PC-9 (cell line): ENCODE data around the gene MRPS34. TPM values are rescaled to one million over a fixed set of nuclear protein-coding genes. Genes with fewer than 3 reads are reported as not detected.

Experiments
- BruUV-seq: library from RNA; stranded (reverse); fragments of 400-500 nt; replicated peaks from 2 replicates; lab custom pipeline; 2021; lab: Mats Ljungman, UMichigan
- CTCF ChIA-PET: fragments of 300-600 bp; sonication (Branson Sonifier 250); formaldehyde crosslinking; loops from one replicate; lab custom pipeline; 2022; ENCODE audit warnings: antibody characterized with exemption; lab: Charles Lee
- POLR2A ChIA-PET: fragments of 300-600 bp; sonication (Branson Sonifier 250); formaldehyde crosslinking; loops from one replicate; lab custom pipeline; 2022; ENCODE audit warnings: antibody characterized with exemption; ENCODE audit not compliant: unreplicated experiment; lab: Charles Lee
- DNase-seq, 2 experiments: peaks; one replicate each; pipeline versions ENCODE4 v3.0.0 to v3.0.0-alpha.2; 2015 to 2022; ENCODE audit warnings: mixed read lengths in 1 of 2
- H2AFZ ChIP-seq: fragments of 200-600 bp; sonication (generic); 2 replicates; pipeline ENCODE4 v1.8.1; 2017; ENCODE audit warnings: antibody characterized with exemption
- H3F3A ChIP-seq: fragments of 200-600 bp; sonication (generic); 2 replicates; pipeline ENCODE4 v1.8.1; 2017; ENCODE audit warnings: antibody characterized with exemption, mild to moderate bottlenecking, low read depth; ENCODE audit not compliant: insufficient read depth
- H3K27ac ChIP-seq: fragments of 200-600 bp; sonication (generic); 2 replicates; pipeline ENCODE4 v1.6.1; 2016; ENCODE audit warnings: mixed run types
- H3K27me3 ChIP-seq: fragments of 200-600 bp; sonication (generic); 2 replicates; pipeline ENCODE4 v1.6.1; 2016; ENCODE audit warnings: low read depth, mixed run types; ENCODE audit not compliant: insufficient read depth
- H3K36me3 ChIP-seq: fragments of 200-600 bp; sonication (generic); 2 replicates; pipeline ENCODE4 v1.6.1; 2016; ENCODE audit warnings: low read depth, mixed run types
- H3K4me1 ChIP-seq: fragments of 200-600 bp; sonication (generic); replicated peaks from 2 replicates; pipeline ENCODE4 v1.6.1; 2016; ENCODE audit warnings: mixed run types; ENCODE audit not compliant: insufficient read depth
- H3K4me2 ChIP-seq: fragments of 200-600 bp; sonication (generic); 2 replicates; pipeline ENCODE4 v1.6.1; 2017; ENCODE audit warnings: mixed run types
- H3K4me3 ChIP-seq: fragments of 200-600 bp; sonication (generic); 2 replicates; pipeline ENCODE4 v1.6.1; 2016; ENCODE audit warnings: mixed run types
- H3K79me2 ChIP-seq: fragments of 200-600 bp; sonication (generic); 2 replicates; pipeline ENCODE4 v1.6.1; 2017; ENCODE audit warnings: low read depth, mixed run types
- H3K9me2 ChIP-seq: fragments of 200-600 bp; sonication (generic); 2 replicates; pipeline ENCODE4 v1.8.1; 2017; ENCODE audit warnings: mild to moderate bottlenecking; ENCODE audit not compliant: insufficient read depth
- H3K9me3 ChIP-seq: fragments of 200-600 bp; sonication (generic); 2 replicates; pipeline ENCODE4 v1.8.1; 2016; ENCODE audit warnings: low read depth; ENCODE audit not compliant: insufficient read depth
- H4K20me1 ChIP-seq: fragments of 200-600 bp; sonication (generic); 2 replicates; pipeline ENCODE4 v1.8.1; 2017; ENCODE audit not compliant: insufficient read depth
- CTCF ChIP-seq: fragments of 200-600 bp; sonication (generic); conservative IDR thresholded peaks from 2 replicates; pipeline ENCODE4 v1.6.1; 2017; ENCODE audit warnings: mixed run types, antibody characterized with exemption, mild to moderate bottlenecking, moderate library complexity
- EZH2 ChIP-seq: fragments of 200-600 bp; sonication (generic); IDR thresholded peaks from 2 replicates; pipeline ENCODE4 v1.8.0; 2017; ENCODE audit warnings: antibody characterized with exemption, low read depth
- intact Hi-C: fragments of 100-400 bp; cut with micrococcal nuclease; formaldehyde crosslinking; loops from one replicate; pipeline ENCODE4 v1.10.0; 2022; ENCODE audit not compliant: unreplicated experiment
- total RNA-seq: library from RNA; stranded (reverse); gene quantifications from 2 replicates; pipeline ENCODE4 v1.2.3, GENCODE V29; 2021

MRPS34 gene
- total RNA-seq, 1 experiment from 2014 or later: 201 TPM

- BruUV-seq: no TSS peak
- CTCF ChIA-PET: no interaction called here
- H3K27me3 ChIP-seq: no peaks in the 10 kb centered on the region
Measured at GRCh38 chr16:1818873-1819525, 46.1 kb upstream of the MRPS34 start.

GRCh38 chr16:1818204-1818872 lies 45.4 kb upstream of the MRPS34 start:
- Histone ChIP-seq H3F3A (peaks cover 9% of the 10 kb centered on the region; the same call in 1 of the 2 replicates), H3K4me2 (no peak overlapping the region), H3K27ac (no peak overlapping the region), H3K36me3 (0 out of 2 replicates have a peak, but pooled peaks cover 6% of the 10 kb centered on the region), H3K27me3 (no peaks in the 10 kb centered on the region), H3K79me2 (no peaks in the 10 kb centered on the region), H3K4me3 (no peak overlapping the region), H4K20me1 (no peaks in the 10 kb centered on the region), H3K4me1 (no peaks in the 10 kb centered on the region), H3K9me3 (no peaks in the 10 kb centered on the region), H2AFZ (no peak overlapping the region), H3K9me2 (no peaks in the 10 kb centered on the region)
- intact Hi-C loops: no loop called here
- ChIA-PET CTCF (no interaction called here), POLR2A (no interaction called here)
- no TSS peak for BruUV-seq
- DNase-seq: no peak
- no peak for TF ChIP-seq CTCF
- no peak for TF ChIP-seq EZH2

More at GRCh38 chr16:1818873-1819525, 46.1 kb upstream of the MRPS34 start:
- H3K4me2 ChIP-seq: no peak overlapping the region
- H3F3A ChIP-seq: peaks cover 6% of the 10 kb centered on the region; the same call in 1 of the 2 replicates
- intact Hi-C loops: no loop called here
- TF ChIP-seq CTCF: no peak
- TF ChIP-seq EZH2: no peak
- H3K79me2 ChIP-seq: no peaks in the 10 kb centered on the region
- H3K9me2 ChIP-seq: no peaks in the 10 kb centered on the region
- no peak for DNase-seq
- H3K27ac ChIP-seq: no peak overlapping the region
- H2AFZ ChIP-seq: no peak overlapping the region
- no peaks in the 10 kb centered on the region for H3K9me3 ChIP-seq
- H3K4me1 ChIP-seq: no peaks in the 10 kb centered on the region
- 0 out of 2 replicates have a peak, but pooled peaks cover 6% of the 10 kb centered on the region for H3K36me3 ChIP-seq
- no peaks in the 10 kb centered on the region for H4K20me1 ChIP-seq
- POLR2A ChIA-PET: no interaction called here
- H3K4me3 ChIP-seq: no peak overlapping the region

- H3K4me3 ChIP-seq: no peak overlapping the region
- ChIA-PET CTCF (no interaction called here), POLR2A (no interaction called here)
- no TSS peak for BruUV-seq
- TF ChIP-seq EZH2 (no peak), CTCF (no peak)
- no peaks in the 10 kb centered on the region for H3K79me2 ChIP-seq
- intact Hi-C loops: no loop called here
- H3K9me3 ChIP-seq: no peaks in the 10 kb centered on the region
- H3K4me2 ChIP-seq: no peak overlapping the region
- H3K4me1 ChIP-seq: no peaks in the 10 kb centered on the region
- H3F3A ChIP-seq: peaks cover 9% of the 10 kb centered on the region; the same call in 1 of the 2 replicates
- no peaks in the 10 kb centered on the region for H3K9me2 ChIP-seq
- no peaks in the 10 kb centered on the region for H3K27me3 ChIP-seq
- no peak overlapping the region for H3K27ac ChIP-seq
- no peak for DNase-seq
- H3K36me3 ChIP-seq: 0 out of 2 replicates have a peak, but pooled peaks cover 6% of the 10 kb centered on the region
- H2AFZ ChIP-seq: no peak overlapping the region
- no peaks in the 10 kb centered on the region for H4K20me1 ChIP-seq
Measured at GRCh38 chr16:1817716-1818115, 44.8 kb upstream of the MRPS34 start.
